GM12865 (cell line): ENCODE data around the gene LRRC4B.

Experiments used
- DNase-seq: peaks from one replicate; pipeline ENCODE4 v3.0.0; 2010; ENCODE audit warnings: low read depth
- H3K4me3 ChIP-seq: 2 replicates; pipeline ENCODE4 v1.5.1; 2011; ENCODE audit warnings: mild to moderate bottlenecking, low read depth, low read length, control low read depth
- CTCF ChIP-seq: IDR thresholded peaks from 2 replicates; pipeline ENCODE4 v1.5.1; 2011; ENCODE audit warnings: low read length, control low read depth, low read depth, inconsistent platforms; ENCODE audit not compliant: insufficient read depth; ENCODE audit errors: missing control alignments

LRRC4B gene

GRCh38 chr19:50555033-50555432 is 13.2 kb downstream of the LRRC4B start:
- TF ChIP-seq CTCF = no peak
- DNase-seq = no peak
- no peak overlapping the region for H3K4me3 ChIP-seq

DNA sequence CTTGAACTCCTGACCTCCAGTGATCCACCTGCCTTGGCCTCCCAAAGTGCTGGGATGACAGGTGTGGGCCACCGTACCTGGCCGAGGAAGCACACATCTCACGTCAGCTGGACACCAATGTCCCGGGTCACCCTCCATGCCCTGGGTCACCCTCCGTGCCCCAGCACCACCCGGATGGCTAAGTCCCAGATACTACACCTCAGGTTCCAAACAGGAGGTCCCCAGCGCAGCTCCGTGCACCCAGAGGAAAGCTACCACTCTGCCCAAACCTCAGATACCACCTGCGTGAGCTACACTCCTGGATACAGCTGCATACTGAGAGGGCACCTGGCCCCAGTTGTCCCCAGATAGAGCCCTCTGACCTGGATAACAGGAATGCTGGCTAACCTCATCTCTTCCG is 14.0 kb downstream of the LRRC4B start:
- no peak overlapping the region for H3K4me3 ChIP-seq
- no peak for DNase-seq
- no peak for TF ChIP-seq CTCF

GRCh38 chr19:50553134-50553703 is 15.0 kb downstream of the LRRC4B start:
- TF ChIP-seq CTCF = no peak
- H3K4me3 ChIP-seq = no peak overlapping the region
- DNase-seq = no peak

GRCh38 chr19:50552540-50552939 is 15.7 kb downstream of the LRRC4B start:
- no peak for TF ChIP-seq CTCF
- no peak for DNase-seq
- H3K4me3 ChIP-seq = no peak overlapping the region

DNA sequence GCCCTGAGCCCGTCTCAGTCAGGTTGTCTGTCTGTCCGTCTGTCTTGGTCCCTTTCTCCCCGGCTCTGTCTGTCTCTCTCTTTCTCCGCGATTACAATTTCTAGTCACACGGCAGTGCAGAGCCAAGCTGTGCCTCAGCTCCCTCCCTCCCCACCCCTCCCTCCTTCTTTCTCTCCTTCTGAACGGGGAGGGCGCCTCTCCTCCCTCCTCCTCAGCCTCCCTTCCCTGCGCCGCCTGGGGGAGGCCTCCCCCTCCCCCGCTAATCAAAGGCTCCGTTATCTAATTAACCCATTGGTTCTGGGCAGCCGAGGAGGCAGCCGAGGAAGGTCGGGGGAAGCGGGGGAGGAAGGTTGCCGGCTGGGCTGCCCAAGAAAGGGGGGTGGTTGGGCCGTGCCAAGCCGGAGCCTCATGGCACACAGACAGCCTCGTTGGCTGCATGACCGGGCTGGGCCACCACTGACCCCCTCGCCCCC is 16.5 kb downstream of the LRRC4B start:
- TF ChIP-seq CTCF = no peak
- DNase-seq = no peak
- H3K4me3 ChIP-seq = no peak overlapping the region

- H3K4me3 ChIP-seq = no peak overlapping the region
- TF ChIP-seq CTCF = no peak
- no peak for DNase-seq
Observed at GRCh38 chr19:50551034-50551714, 17.1 kb downstream of the LRRC4B start.

- TF ChIP-seq CTCF = no peak
- no peak overlapping the region for H3K4me3 ChIP-seq
- no peak for DNase-seq
Observed at GRCh38 chr19:50550594-50550966, 17.7 kb downstream of the LRRC4B start.
